ENCODE data around the gene PCNA. TPM values are rescaled to one million over a fixed set of nuclear protein-coding genes. Genes with fewer than 3 reads are reported as not detected.

Gene PCNA
- total RNA-seq (2021), result 274 and 284 TPM in 2 replicates
- long read RNA-seq, transcript PCNA-201 (6 exons, 1,344 nt), result major isoform, 415 of 482 reads
- long read RNA-seq, transcript PCNA-202 (7 exons, 1,359 nt), result minor isoform, 12 of 482 reads
- long read RNA-seq, partial matches to known transcripts, result 21 of 482 reads
- long read RNA-seq, other reads (novel, unspliced or antisense), result 34 of 482 reads

GRCh38 chr20:5119435-5120184 lies at the start of gene PCNA:
Gene PCNA (minus strand): TSS chr20:5119958. CDS start chr20:5119798, 160 bp downstream.
- TF ChIP-seq, protein P1, sequence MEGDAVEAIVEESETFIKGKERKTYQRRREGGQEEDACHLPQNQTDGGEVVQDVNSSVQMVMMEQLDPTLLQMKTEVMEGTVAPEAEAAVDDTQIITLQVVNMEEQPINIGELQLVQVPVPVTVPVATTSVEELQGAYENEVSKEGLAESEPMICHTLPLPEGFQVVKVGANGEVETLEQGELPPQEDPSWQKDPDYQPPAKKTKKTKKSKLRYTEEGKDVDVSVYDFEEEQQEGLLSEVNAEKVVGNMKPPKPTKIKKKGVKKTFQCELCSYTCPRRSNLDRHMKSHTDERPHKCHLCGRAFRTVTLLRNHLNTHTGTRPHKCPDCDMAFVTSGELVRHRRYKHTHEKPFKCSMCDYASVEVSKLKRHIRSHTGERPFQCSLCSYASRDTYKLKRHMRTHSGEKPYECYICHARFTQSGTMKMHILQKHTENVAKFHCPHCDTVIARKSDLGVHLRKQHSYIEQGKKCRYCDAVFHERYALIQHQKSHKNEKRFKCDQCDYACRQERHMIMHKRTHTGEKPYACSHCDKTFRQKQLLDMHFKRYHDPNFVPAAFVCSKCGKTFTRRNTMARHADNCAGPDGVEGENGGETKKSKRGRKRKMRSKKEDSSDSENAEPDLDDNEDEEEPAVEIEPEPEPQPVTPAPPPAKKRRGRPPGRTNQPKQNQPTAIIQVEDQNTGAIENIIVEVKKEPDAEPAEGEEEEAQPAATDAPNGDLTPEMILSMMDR (conservative IDR thresholded peaks at IDR 0.05), result no peak
- no CpG with 5 or more reads among the region's 71 CpGs for WGBS (ENCODE audit: extremely low coverage, insufficient read length, low lambda C conversion rate)
- no peaks in the 10 kb centered on the region for H3K79me1 ChIP-seq (ENCODE audit: insufficient read depth, low read depth, low read length, poor library complexity, severe bottlenecking)

More at GRCh38 chr20:5119435-5120184, at the start of gene PCNA:
- H2BK20ac ChIP-seq (ENCODE audit: low read depth, low read length, poor library complexity, severe bottlenecking), result no peak within 1 kb of the TSS
- no peaks in the 10 kb centered on the region for H3K27me3 ChIP-seq (ENCODE audit: insufficient read depth, low read length)
- H3K36me3 Mint-ChIP-seq (ENCODE audit: insufficient read depth in 1 of 3, low read depth in 3 of 3), result peaks cover 37 to 45% (median 44%) of the 10 kb centered on the region in 3 experiments
- H3K14ac ChIP-seq (ENCODE audit: insufficient read depth, low read length), result peak within 1 kb of the TSS; percentile 99
- H3K27me3 Mint-ChIP-seq (ENCODE audit: low read depth), result no peaks in the 10 kb centered on the region
- H3K4me1 Mint-ChIP-seq, result peaks cover 29 to 30% of the 10 kb centered on the region in 2 experiments
- peak within 1 kb of the TSS; percentile 65 for H2BK120ac ChIP-seq (ENCODE audit: low read depth, low read length, poor library complexity, severe bottlenecking)
- H2BK15ac ChIP-seq (ENCODE audit: low read depth, low read length), result no peak within 1 kb of the TSS
- H3K4me3 Mint-ChIP-seq, result peak within 1 kb of the TSS; percentile 98
- peak within 1 kb of the TSS; percentile 74 for H3K4me2 ChIP-seq (ENCODE audit: insufficient read depth, insufficient read length, low read length)
- DNase-seq, result peak; percentile 98
- peak within 1 kb of the TSS; percentile 60; the same call in 1 of the 2 replicates for H3K4ac ChIP-seq (ENCODE audit: low read depth, low read length)
- H3K27ac ChIP-seq (ENCODE audit: insufficient read length, low read depth, low read length), result peak within 1 kb of the TSS; percentile 80
- peak within 1 kb of the TSS; percentile 99 to 100 (median 99) for H3K27ac Mint-ChIP-seq
- no peak within 1 kb of the TSS for H2BK12ac ChIP-seq (ENCODE audit: insufficient read length, low read depth, low read length)
- peaks cover 6% of the 10 kb centered on the region for H3K23me2 ChIP-seq (ENCODE audit: insufficient read length, low read depth, low read length, poor library complexity, severe bottlenecking)
- H3K23ac ChIP-seq (ENCODE audit: insufficient read length, low read depth, low read length), result peak within 1 kb of the TSS; percentile 11
- no peak within 1 kb of the TSS for H4K8ac ChIP-seq (replicated peaks; ENCODE audit: insufficient read length, low read depth, low read length)
- peak within 1 kb of the TSS; percentile 6 for H2AK5ac ChIP-seq (ENCODE audit: insufficient read length, low read length)
- no peaks in the 10 kb centered on the region for H3K4me1 ChIP-seq (ENCODE audit: insufficient read depth, low read length)
- H2AFZ ChIP-seq (ENCODE audit: low read length), result no peak within 1 kb of the TSS
- no peaks in the 10 kb centered on the region for H4K20me1 ChIP-seq (ENCODE audit: control insufficient read depth, insufficient read depth, insufficient read length)
- peak within 1 kb of the TSS; percentile 93 for H3K56ac ChIP-seq (ENCODE audit: insufficient read length, low read depth, low read length)
- H3K9me3 Mint-ChIP-seq, result no peaks in the 10 kb centered on the region; a peak in 1 of 5 replicates
- peaks cover 22% of the 10 kb centered on the region; the same call in 1 of the 2 replicates for H3K79me2 ChIP-seq (ENCODE audit: insufficient read depth, low read length)
- no peaks in the 10 kb centered on the region for H3K9me3 ChIP-seq (ENCODE audit: control insufficient read depth, low read depth, low read length)
- peak within 1 kb of the TSS; percentile 60 for H4K91ac ChIP-seq (ENCODE audit: insufficient read length, low read depth, low read length)
- peak within 1 kb of the TSS; percentile 97 for H3K18ac ChIP-seq (ENCODE audit: insufficient read length, low read depth, low read length)
- peak within 1 kb of the TSS; percentile 99 for H4K5ac ChIP-seq (ENCODE audit: insufficient read length, low read depth, low read length)
- peak within 1 kb of the TSS; percentile 99 for H3K9ac ChIP-seq (ENCODE audit: extremely low read depth, insufficient read length, low read length)
- peak within 1 kb of the TSS; percentile 46 for H3T11ph ChIP-seq (ENCODE audit: low read length)
- H2BK5ac ChIP-seq (ENCODE audit: insufficient read length, low read length), result peak within 1 kb of the TSS; percentile 95

Data from H9 (cell line).